Measurements from ENCODE around the gene TAS1R3.

GRCh38 chr1:1307923-1308755 lies 22.9 kb upstream of the TAS1R3 start, which contains the start of the genes ACAP3 and PUSL1:
- TF ChIP-seq NR2F2 (IDR thresholded peaks at IDR 0.05) (no peak), YY1 (IDR thresholded peaks at IDR 0.05) (peak; percentile 31), CTCF (IDR thresholded peaks at IDR 0.05; ENCODE audit: low read depth, low read length, missing input control) (peak; percentile 9), MAX (IDR thresholded peaks at IDR 0.05) (no peak), EGR1 (IDR thresholded peaks at IDR 0.05; ENCODE audit: low read depth in 2 of 2) (no peak), JUND (IDR thresholded peaks at IDR 0.05) (no peak), FOXA1 (IDR thresholded peaks at IDR 0.05) (no peak), GABPA (IDR thresholded peaks at IDR 0.05 in 1 of 2, conservative IDR thresholded peaks at IDR 0.05 in 1 of 2) (peak in 1 of 2 donors; percentile 48), RXRA (IDR thresholded peaks at IDR 0.05) (no peak), ZBTB33 (IDR thresholded peaks at IDR 0.05) (no peak), TAF1 (conservative IDR thresholded peaks at IDR 0.05) (no peak), ATF3 (IDR thresholded peaks at IDR 0.05) (no peak)
- TF ChIP-seq, protein P1, sequence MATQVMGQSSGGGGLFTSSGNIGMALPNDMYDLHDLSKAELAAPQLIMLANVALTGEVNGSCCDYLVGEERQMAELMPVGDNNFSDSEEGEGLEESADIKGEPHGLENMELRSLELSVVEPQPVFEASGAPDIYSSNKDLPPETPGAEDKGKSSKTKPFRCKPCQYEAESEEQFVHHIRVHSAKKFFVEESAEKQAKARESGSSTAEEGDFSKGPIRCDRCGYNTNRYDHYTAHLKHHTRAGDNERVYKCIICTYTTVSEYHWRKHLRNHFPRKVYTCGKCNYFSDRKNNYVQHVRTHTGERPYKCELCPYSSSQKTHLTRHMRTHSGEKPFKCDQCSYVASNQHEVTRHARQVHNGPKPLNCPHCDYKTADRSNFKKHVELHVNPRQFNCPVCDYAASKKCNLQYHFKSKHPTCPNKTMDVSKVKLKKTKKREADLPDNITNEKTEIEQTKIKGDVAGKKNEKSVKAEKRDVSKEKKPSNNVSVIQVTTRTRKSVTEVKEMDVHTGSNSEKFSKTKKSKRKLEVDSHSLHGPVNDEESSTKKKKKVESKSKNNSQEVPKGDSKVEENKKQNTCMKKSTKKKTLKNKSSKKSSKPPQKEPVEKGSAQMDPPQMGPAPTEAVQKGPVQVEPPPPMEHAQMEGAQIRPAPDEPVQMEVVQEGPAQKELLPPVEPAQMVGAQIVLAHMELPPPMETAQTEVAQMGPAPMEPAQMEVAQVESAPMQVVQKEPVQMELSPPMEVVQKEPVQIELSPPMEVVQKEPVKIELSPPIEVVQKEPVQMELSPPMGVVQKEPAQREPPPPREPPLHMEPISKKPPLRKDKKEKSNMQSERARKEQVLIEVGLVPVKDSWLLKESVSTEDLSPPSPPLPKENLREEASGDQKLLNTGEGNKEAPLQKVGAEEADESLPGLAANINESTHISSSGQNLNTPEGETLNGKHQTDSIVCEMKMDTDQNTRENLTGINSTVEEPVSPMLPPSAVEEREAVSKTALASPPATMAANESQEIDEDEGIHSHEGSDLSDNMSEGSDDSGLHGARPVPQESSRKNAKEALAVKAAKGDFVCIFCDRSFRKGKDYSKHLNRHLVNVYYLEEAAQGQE (IDR thresholded peaks at IDR 0.05): no peak

Data from liver (tissue), 3 donors.